ENCODE data around the gene STX2. TPM values are rescaled to one million over a fixed set of nuclear protein-coding genes. Genes with fewer than 3 reads are reported as not detected.

Gene STX2
- total RNA-seq, 6 experiments from 2014 or later = 31.4 to 39.4 (median 34.5) TPM

DNA sequence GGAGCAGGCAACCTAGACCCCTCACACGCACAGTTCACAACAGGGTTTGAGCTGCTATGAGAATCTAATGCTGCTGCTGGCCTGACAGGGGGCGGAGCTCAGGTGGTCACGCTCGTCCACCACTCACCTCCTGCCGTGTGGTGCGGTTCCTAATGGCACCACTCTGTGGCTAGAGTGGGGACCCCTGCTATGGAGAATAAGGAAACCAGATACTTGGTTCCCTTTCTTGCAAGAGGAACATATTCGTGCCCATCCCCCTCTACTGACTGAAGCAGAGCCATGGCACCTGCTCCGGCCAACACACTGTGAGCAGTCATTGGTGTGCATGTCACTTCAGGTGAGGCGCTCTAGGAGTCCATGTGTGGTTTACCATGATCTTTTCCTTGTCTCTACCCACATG is 92.5 kb downstream of the STX2 start:
- DNase-seq = no peak
- TF ChIP-seq, protein P1, sequence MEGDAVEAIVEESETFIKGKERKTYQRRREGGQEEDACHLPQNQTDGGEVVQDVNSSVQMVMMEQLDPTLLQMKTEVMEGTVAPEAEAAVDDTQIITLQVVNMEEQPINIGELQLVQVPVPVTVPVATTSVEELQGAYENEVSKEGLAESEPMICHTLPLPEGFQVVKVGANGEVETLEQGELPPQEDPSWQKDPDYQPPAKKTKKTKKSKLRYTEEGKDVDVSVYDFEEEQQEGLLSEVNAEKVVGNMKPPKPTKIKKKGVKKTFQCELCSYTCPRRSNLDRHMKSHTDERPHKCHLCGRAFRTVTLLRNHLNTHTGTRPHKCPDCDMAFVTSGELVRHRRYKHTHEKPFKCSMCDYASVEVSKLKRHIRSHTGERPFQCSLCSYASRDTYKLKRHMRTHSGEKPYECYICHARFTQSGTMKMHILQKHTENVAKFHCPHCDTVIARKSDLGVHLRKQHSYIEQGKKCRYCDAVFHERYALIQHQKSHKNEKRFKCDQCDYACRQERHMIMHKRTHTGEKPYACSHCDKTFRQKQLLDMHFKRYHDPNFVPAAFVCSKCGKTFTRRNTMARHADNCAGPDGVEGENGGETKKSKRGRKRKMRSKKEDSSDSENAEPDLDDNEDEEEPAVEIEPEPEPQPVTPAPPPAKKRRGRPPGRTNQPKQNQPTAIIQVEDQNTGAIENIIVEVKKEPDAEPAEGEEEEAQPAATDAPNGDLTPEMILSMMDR (IDR thresholded peaks at IDR 0.05) = no peak
- Mint-ChIP-seq H3K9me3 (no peaks in the 10 kb centered on the region), H3K27ac (no peak overlapping the region), H3K4me3 (no peak overlapping the region), H3K36me3 (ENCODE audit: low read depth) (no peaks in the 10 kb centered on the region), H3K27me3 (ENCODE audit: insufficient read depth) (no peaks in the 10 kb centered on the region; the same call in 1 of the 2 replicates), H3K4me1 (ENCODE audit: low read depth) (no peaks in the 10 kb centered on the region)

DNA sequence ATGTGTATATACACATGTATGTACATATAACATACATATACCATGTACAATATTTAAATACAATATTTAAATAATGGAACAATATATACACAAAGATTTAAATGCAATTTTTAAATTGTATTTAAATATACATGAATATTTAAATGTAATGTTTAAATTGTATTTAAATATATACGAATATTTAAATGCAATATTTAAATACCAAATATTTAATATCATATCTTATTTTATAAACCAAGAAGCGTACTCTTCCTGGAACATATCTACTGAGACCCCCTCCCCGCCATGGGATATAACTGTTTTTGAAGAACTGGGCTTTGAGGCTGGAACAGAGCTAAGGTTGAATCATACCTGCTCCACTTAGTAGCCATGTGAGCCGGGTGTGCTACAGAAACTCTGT is 93.1 kb downstream of the STX2 start:
- no peak for DNase-seq
- H3K27me3 Mint-ChIP-seq (ENCODE audit: insufficient read depth) = no peaks in the 10 kb centered on the region; the same call in 1 of the 2 replicates
- no peak overlapping the region for H3K4me3 Mint-ChIP-seq
- H3K27ac Mint-ChIP-seq = no peak overlapping the region
- TF ChIP-seq, protein P1 (IDR thresholded peaks at IDR 0.05) = no peak
- no peaks in the 10 kb centered on the region for H3K36me3 Mint-ChIP-seq (ENCODE audit: low read depth)
- H3K9me3 Mint-ChIP-seq = peaks cover under 1% of the 10 kb centered on the region; the same call in 1 of the 2 replicates
- no peaks in the 10 kb centered on the region for H3K4me1 Mint-ChIP-seq (ENCODE audit: low read depth)

DNA sequence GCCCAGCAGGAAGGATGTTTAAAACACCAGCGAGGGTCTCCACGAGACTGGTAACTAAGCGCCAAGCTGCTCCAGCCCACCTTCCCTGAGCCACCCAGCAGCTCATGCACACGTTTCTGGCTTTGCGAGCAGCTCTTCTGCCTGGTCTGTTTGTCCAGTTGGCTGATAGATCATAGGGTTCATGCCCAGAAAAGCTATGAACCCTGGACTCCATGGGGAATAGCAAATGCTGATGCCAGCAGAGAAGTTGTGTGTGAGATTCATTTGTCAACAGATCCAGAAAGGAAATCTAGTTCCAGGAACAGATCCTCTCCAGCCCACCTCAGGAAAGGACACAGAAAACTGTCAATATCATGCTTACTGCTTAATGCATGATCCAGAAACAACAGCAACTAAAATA is 94.8 kb downstream of the STX2 start:
- no peak overlapping the region for H3K27ac Mint-ChIP-seq
- DNase-seq = no peak
- TF ChIP-seq, protein P1 (IDR thresholded peaks at IDR 0.05) = no peak
- H3K4me1 Mint-ChIP-seq (ENCODE audit: low read depth) = no peaks in the 10 kb centered on the region
- peaks cover 2% of the 10 kb centered on the region; the same call in 1 of the 2 replicates for H3K27me3 Mint-ChIP-seq (ENCODE audit: insufficient read depth)
- peaks cover 9% of the 10 kb centered on the region; the same call in 1 of the 2 replicates for H3K9me3 Mint-ChIP-seq
- H3K4me3 Mint-ChIP-seq = no peak overlapping the region
- no peaks in the 10 kb centered on the region; the same call in 1 of the 2 replicates for H3K36me3 Mint-ChIP-seq (ENCODE audit: low read depth)

DNA sequence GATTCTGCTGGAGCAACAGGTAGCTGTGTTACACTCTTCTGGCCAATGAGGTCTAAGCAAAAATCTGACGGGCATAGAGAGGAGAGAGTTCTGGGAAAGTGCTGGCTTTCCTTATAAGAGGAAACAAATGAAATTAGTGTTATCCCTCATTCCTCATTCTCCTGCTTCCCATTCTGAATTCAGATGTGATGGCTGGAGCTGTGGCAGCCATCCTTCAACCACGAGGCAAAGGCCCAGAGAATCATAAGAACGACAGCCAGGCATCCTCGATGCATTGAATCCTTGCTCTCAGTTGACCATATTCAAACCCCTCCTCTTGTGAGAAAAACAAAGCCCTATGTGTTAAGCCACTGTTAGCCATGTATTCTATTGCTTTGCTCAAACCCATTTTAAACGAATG is 95.4 kb downstream of the STX2 start:
- TF ChIP-seq, protein P1 (IDR thresholded peaks at IDR 0.05) = no peak
- H3K27ac Mint-ChIP-seq = no peak overlapping the region
- no peak for DNase-seq
- no peak overlapping the region for H3K4me3 Mint-ChIP-seq
- peaks cover 9% of the 10 kb centered on the region; the same call in 1 of the 2 replicates for H3K9me3 Mint-ChIP-seq
- no peaks in the 10 kb centered on the region for H3K4me1 Mint-ChIP-seq (ENCODE audit: low read depth)
- no peaks in the 10 kb centered on the region; the same call in 1 of the 2 replicates for H3K36me3 Mint-ChIP-seq (ENCODE audit: low read depth)
- peaks cover 2% of the 10 kb centered on the region; the same call in 1 of the 2 replicates for H3K27me3 Mint-ChIP-seq (ENCODE audit: insufficient read depth)

DNA sequence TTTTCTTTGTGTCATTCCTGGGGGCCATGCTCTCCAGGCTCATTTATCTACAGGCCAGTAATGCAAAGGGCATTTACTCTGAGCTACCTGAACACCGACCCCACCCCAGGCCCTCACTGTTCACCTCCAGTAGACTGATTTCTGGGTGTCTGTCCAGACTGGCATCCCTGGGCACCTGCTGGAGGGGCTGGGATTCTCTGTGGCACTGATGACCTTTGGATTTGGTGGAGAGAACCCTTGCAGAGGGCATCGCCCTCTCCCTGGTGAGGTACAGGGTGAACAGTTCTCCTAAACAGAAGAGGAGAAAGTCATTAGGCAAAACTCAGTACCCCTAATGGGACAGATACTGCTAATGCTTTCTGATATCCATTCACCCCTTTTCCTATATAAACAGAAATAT is 95.9 kb downstream of the STX2 start:
- H3K9me3 Mint-ChIP-seq = peaks cover 9% of the 10 kb centered on the region; the same call in 1 of the 2 replicates
- no peak for DNase-seq
- TF ChIP-seq, protein P1 (IDR thresholded peaks at IDR 0.05) = no peak
- H3K4me1 Mint-ChIP-seq (ENCODE audit: low read depth) = no peaks in the 10 kb centered on the region
- no peaks in the 10 kb centered on the region; the same call in 1 of the 2 replicates for H3K36me3 Mint-ChIP-seq (ENCODE audit: low read depth)
- peaks cover 2% of the 10 kb centered on the region; the same call in 1 of the 2 replicates for H3K27me3 Mint-ChIP-seq (ENCODE audit: insufficient read depth)
- H3K4me3 Mint-ChIP-seq = no peak overlapping the region
- no peak overlapping the region for H3K27ac Mint-ChIP-seq
